Lower lobe of right lung (tissue), 2 donors: ENCODE data around the gene COL1A1. TPM values are rescaled to one million over a fixed set of nuclear protein-coding genes. Genes with fewer than 3 reads are reported as not detected.

Source experiments
- ATAC-seq, 2 donors: fragments of 200-7000 bp; cut with Tn5 transposase; one replicate each; pipeline ENCODE4 v1.9.1; 2020 to 2022; ENCODE audit warnings: mild to moderate bottlenecking in 2 of 2, moderate library complexity in 2 of 2
- DNase-seq: peaks from one replicate; pipeline ENCODE4 v3.0.0-alpha.2; 2020
- H3K27ac ChIP-seq: fragments of 200-600 bp; one replicate; pipeline ENCODE4 v1.8.0; 2022
- H3K27me3 ChIP-seq: fragments of 200-600 bp; one replicate; pipeline ENCODE4 v1.8.0; 2022; ENCODE audit warnings: low read depth
- H3K36me3 ChIP-seq: fragments of 200-600 bp; one replicate; pipeline ENCODE4 v1.8.0; 2022; ENCODE audit warnings: mild to moderate bottlenecking
- H3K4me1 ChIP-seq: fragments of 200-600 bp; one replicate; pipeline ENCODE4 v1.8.0; 2022
- H3K4me3 ChIP-seq: fragments of 200-600 bp; one replicate; pipeline ENCODE4 v1.8.0; 2022; ENCODE audit warnings: mild to moderate bottlenecking
- H3K9me3 ChIP-seq: fragments of 200-600 bp; one replicate; pipeline ENCODE4 v1.8.0; 2022
- intact Hi-C: fragments of 100-400 bp; cut with DNase I; formaldehyde crosslinking; loops from one replicate; pipeline ENCODE4 v1.11.0; 2022
- total RNA-seq: library from RNA; stranded (reverse); fragmentation: NEBNext Ultra II Directional; extraction: Animal tissue kit (Norgen Biotek cat#: 25700); gene quantifications from one replicate; pipeline ENCODE4 v1.2.1, GENCODE V29; 2021
- TF ChIP-seq, protein P1 (sequence below): fragments of 200-600 bp; IDR thresholded peaks from one replicate; pipeline ENCODE4 v1.8.0; 2022; ENCODE audit warnings: antibody characterized with exemption, mild to moderate bottlenecking
- donor health status: DM: no; HTN: yes; CAD: no; lungs with severe emphysema.

The COL1A1 gene
- total RNA-seq, 1 donor from 2014 or later = 142 TPM

DNA sequence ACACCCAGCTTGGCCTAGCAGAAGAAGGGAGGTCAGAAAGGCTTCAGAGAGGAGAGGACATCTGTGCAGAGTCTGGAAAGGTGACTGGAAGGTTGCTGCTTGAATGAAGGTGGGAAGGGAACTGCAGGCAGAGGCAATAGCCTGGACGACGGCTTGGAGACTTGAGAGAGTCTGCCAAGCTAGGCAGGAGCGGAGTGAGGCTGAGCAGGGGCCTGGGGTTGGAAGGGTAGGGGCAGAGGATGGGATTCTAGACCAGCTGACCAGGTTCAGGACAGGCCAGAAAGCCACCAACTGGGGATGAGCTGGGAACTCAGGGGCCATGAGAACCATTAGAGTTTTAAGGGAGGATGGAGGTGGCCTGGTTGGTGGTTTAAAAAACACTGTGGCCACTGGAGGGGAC, 36.0 kb downstream of the COL1A1 start:
- no peak for DNase-seq
- intact Hi-C loops = no loop called here
- Histone ChIP-seq H3K4me1 (peaks cover 18% of the 10 kb centered on the region), H3K4me3 (no peak overlapping the region), H3K36me3 (no peaks in the 10 kb centered on the region), H3K27me3 (no peaks in the 10 kb centered on the region), H3K27ac (peak overlapping the region; percentile 49), H3K9me3 (no peaks in the 10 kb centered on the region)
- TF ChIP-seq, protein P1, sequence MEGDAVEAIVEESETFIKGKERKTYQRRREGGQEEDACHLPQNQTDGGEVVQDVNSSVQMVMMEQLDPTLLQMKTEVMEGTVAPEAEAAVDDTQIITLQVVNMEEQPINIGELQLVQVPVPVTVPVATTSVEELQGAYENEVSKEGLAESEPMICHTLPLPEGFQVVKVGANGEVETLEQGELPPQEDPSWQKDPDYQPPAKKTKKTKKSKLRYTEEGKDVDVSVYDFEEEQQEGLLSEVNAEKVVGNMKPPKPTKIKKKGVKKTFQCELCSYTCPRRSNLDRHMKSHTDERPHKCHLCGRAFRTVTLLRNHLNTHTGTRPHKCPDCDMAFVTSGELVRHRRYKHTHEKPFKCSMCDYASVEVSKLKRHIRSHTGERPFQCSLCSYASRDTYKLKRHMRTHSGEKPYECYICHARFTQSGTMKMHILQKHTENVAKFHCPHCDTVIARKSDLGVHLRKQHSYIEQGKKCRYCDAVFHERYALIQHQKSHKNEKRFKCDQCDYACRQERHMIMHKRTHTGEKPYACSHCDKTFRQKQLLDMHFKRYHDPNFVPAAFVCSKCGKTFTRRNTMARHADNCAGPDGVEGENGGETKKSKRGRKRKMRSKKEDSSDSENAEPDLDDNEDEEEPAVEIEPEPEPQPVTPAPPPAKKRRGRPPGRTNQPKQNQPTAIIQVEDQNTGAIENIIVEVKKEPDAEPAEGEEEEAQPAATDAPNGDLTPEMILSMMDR = no peak
- ATAC-seq = no peak

DNA sequence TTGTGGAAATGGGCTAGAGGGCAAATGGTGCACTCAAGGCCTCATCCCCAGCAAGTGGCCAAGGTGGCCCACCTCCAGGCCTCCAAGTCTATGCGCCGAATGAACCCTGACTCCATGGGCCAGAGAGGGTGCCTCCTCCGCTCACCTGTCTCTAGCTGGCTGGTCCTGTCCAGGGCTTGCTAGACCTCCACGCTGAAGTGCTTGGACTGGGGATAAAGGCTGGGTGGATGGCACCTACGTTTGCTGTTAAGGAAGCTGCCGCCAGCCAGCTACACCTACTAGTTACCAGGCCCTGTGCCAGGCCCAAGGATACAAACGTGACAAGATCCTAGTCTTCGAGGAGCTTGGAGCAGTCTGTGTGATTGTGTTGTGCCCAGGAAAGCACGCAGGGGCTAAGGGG, 36.4 kb downstream of the COL1A1 start:
- H3K4me3 ChIP-seq = no peak overlapping the region
- no peaks in the 10 kb centered on the region for H3K9me3 ChIP-seq
- ATAC-seq (no peak), DNase-seq (no peak)
- no peaks in the 10 kb centered on the region for H3K36me3 ChIP-seq
- peak overlapping the region; percentile 49 for H3K27ac ChIP-seq
- H3K27me3 ChIP-seq = no peaks in the 10 kb centered on the region
- peaks cover 18% of the 10 kb centered on the region for H3K4me1 ChIP-seq
- intact Hi-C loops = no loop called here
- TF ChIP-seq, protein P1 = no peak

DNA sequence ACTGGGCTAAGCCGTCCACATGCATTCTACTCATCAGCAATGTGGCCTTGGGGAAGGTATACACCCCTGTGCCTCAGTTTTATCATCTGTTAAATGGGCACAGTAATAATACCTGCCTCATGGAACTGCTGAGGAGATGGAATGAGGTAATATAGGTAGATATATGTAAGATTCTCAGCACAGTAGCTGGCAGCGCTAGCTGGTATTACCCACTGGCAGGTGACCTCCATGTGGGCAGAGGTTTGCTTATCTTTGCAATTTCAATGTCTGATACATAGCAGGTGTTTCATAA, 36.8 kb downstream of the COL1A1 start:
- Histone ChIP-seq H3K9me3 (no peaks in the 10 kb centered on the region), H3K4me1 (peaks cover 18% of the 10 kb centered on the region), H3K4me3 (no peak overlapping the region), H3K27me3 (no peaks in the 10 kb centered on the region), H3K36me3 (no peaks in the 10 kb centered on the region), H3K27ac (no peak overlapping the region)
- DNase-seq (no peak), ATAC-seq (no peak)
- TF ChIP-seq, protein P1 = no peak
- intact Hi-C loops = no loop called here

DNA sequence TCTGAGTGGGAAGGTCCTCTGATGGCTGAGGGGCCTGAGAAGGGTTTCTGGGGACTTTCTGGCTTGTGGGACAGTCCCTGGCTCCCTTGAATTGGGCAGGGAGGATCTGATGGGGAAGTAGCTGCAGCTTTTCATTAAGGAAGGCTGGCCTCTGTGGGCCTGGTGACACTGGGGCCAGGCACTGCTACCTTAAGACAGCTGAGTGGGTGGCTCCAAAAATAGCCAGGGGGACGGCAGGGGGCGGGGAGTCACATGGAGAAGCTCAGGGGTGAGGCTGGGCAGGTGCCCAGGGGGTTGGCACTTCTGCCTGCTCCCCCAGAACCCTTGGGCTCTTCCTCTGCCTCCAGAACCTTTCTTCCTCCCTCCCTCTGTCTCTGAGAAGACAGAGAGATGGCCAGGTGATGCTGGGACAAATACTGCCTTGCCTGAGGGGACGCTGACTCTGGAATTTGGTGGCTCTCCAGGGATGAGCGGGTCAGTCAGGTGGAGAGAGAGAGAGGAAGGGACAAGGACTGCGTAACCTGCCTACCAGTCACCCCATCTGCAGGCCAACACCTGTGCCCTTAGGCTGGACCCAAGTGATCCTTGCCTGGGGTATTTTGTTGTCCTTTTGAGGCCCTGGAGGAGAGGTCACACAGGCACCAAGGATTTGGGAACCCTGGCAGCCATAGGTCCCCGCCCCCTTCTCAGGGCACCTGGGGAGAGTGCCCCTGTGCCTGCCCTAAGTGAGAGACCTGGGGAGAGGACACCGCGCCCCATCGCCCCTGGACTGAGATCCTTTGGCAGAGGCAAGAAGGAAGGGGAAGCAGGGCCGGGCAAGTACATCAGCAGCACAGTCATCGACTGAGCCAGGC, 37.4 kb downstream of the COL1A1 start:
- DNase-seq (no peak), ATAC-seq (no peak)
- TF ChIP-seq, protein P1 = no peak
- H3K9me3 ChIP-seq = no peaks in the 10 kb centered on the region
- no peak overlapping the region for H3K4me3 ChIP-seq
- H3K27me3 ChIP-seq = no peaks in the 10 kb centered on the region
- intact Hi-C loops = no loop called here
- no peaks in the 10 kb centered on the region for H3K36me3 ChIP-seq
- H3K27ac ChIP-seq = no peak overlapping the region
- H3K4me1 ChIP-seq = peaks cover 17% of the 10 kb centered on the region

DNA sequence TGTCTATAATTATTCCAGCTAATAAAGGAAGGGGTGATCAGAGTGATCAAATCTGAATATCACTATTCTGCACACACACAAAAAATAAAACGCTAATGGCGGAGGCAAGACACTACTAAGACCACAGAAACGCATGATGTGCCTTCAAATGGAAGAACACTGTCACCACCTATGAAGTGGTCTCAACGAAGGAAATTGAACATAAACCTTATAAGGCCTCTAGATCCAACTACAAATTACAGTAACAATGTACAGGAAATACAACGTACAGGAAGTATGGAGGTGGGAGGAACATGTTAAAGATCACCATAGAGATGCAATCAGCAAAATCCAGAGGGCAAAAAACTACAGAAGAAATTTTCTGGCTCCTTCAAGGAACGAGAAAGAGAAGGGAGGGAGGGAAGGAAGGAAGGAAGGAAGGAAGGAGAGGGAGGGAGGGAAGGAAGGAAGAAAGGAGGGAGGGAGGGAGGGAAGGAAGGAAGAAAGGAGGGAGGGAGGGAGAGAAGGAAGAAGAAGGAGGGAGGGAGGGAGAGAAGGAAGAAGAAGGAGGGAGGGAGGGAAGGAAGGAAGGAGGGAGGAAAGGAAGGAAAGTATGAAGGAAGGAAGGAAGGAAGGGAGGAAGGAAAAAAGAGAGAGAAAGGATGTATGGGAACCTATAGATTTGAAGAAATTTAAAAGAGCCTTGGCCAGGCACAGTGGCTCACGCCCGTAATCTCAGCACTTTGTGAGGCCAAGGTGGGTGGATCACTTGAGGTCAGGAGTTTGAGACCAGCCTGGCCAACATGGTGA, 38.8 kb downstream of the COL1A1 start:
- TF ChIP-seq, protein P1 = no peak
- intact Hi-C loops = no loop called here
- no peak for ATAC-seq

More for the DNA sequence above, 38.8 kb downstream of the COL1A1 start:
- H3K9me3 ChIP-seq = no peaks in the 10 kb centered on the region
- peaks cover 18% of the 10 kb centered on the region for H3K4me1 ChIP-seq
- no peak for DNase-seq
- H3K27me3 ChIP-seq = no peaks in the 10 kb centered on the region
- no peak overlapping the region for H3K4me3 ChIP-seq
- no peaks in the 10 kb centered on the region for H3K36me3 ChIP-seq
- H3K27ac ChIP-seq = no peak overlapping the region
